Activated gamma-delta T cell treated with Interleukin-2 at 50 U/mL for 16 hours (primary cell): ENCODE data around the gene FANCI.
A peak's percentile ranks its signal among the peaks of the same experiment; 100 is the strongest.

Experiments
- DNase-seq: peaks from one replicate; pipeline ENCODE4 v3.0.0-alpha.2; 2020

FANCI gene

DNA sequence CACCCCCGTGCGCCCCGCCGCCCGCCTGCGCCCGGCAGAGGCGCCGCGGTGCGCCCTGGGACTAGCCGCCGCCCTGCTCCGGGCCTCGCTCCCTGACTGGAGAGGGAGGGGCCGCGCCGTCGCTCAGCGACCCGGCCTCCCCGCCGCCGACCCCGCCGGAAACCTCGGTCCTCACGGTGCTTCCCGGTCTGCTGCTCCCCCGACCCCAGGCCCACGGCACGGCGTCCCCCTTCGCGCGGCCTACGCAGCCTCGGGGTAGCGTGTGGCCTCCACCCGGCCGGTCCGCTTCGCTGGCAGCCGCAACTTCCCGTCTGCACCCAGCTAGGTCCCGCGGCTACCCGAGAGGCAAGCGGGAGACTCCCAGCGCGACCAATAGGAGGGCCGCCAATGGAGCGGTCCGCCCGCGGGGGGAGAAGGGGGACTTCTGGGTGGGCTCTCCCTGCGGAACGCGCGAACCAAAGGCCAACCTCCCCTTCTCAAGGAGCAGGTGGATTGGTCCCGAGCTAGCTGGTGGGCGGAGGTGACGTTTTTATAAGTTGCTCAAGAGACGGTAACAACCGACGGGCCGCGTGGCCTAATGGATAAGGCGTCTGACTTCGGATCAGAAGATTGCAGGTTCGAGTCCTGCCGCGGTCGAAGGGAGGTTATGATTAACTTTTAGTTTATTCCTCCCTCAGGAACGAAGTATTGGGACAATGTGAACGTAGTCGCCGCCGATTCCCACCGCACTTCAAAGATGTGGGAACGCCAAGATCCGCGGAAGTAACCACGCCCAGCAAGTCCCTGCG is 90.9 kb downstream of the FANCI start, which contains the start of gene POLG:
Gene POLG, minus strand, starts transcription at position 315 of the 788 bp plus-strand sequence. CDS start 1,070 bp downstream, outside the sequence.
- peak; percentile 99 for DNase-seq

DNA sequence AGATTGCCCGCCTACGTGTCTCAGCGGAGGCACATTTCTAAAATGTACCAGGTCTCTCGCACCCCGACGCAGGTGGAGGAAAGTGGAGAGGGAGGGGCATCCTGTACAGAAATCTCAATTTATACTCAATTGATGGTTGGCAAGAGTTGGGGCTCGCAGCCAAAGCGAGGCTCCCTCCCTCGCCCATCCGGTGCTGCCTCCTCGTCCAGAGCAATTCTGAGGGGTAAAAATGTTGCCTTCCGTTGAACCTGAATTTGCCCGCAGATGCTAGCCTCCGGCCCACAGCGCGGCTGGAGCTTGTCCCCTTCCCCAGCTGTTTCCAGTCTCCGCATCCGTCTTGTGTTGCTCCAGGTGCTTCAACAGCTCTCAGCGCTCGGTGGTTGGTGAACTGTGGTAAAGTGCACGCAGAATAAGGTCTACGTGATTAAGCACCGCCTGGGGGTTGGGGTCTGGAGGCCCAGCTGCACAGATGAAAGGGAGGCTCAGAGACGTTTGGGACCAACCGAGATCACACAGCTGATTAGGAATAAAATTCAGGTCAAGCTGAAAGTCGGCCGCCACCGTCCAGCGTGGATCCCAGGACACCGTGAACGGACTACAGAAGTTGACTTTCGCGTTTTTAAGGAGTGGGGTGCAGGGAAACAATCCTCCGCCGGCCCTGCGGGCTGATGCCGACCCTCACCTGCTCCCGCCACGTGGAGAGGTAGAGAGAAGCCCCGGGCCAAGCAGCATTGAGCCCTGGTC is 91.7 kb downstream of the FANCI start:
- DNase-seq, result no peak

DNA sequence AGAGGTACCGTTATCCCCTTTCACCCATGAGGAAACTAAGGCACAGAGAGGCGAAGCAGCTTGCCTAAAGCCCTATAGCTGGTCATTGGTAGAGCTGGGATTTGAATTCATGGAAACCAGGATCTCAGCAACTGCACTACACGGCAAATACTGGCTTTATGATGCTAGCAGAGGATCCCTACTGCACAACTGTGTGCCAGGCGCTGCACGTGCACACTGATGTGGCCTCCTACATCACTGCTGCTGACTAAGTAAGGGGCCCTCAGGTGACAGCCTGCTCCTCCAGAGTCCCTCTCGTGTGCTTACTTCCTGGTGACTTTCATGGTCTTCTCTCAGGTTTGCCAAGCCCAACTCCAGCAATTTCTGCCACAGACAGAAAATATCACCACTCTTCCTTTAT is 94.3 kb downstream of the FANCI start:
- DNase-seq, result no peak

DNA sequence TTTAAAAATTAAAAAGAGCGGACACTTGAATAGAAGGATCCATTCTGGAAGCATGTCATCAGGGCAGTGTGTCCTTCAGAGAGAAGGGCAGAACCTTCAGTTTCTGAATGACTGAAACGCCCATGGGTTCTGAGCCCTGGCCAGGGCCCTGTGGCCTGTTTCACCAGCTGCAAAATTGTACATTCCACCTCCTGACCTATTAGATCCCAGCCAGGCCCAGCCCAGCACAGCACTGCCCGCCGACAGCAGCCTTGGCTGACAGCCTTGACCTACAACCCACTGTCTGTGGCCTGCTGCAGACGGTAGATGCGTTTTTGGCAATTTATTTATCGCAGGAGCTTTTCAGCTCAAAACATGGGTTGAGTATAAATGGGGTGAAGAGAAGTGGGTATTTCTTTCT is 96.8 kb downstream of the FANCI start:
- DNase-seq, result no peak

GRCh38 chr15:89341316-89342005 is 97.7 kb downstream of the FANCI start:
- no peak for DNase-seq

- no peak for DNase-seq
These were observed 99.1 kb downstream of the FANCI start for GRCh38 chr15:89342840-89343239.

- DNase-seq, result no peak
These were observed 101.5 kb downstream of the FANCI start for GRCh38 chr15:89345248-89345647.

GRCh38 chr15:89346516-89347231 is 102.9 kb downstream of the FANCI start:
- DNase-seq, result no peak

GRCh38 chr15:89349206-89349558 is 105.4 kb downstream of the FANCI start:
- no peak for DNase-seq

- no peak for DNase-seq
These were observed 108.7 kb downstream of the FANCI start for GRCh38 chr15:89352476-89352875.

DNA sequence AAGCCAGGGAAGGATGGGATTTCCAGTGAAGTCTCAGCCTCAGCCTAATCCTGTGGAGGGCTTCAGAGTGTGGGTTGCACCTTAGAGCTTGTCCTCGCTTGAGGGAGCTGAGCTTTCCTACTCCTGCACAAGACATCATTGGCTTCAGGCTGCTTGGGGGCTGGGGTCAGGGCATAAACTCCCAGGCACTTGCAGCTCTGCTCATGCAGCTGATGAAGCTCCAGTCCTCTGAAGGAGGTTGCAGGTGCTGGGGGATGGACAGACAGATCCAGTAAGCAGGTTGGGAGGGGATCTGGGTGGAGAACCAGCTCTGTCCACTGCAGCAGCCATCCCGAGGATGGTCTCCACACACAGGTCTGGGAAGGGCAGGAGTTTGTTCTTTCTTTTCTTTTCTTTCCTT is 110.2 kb downstream of the FANCI start:
- no peak for DNase-seq

DNA sequence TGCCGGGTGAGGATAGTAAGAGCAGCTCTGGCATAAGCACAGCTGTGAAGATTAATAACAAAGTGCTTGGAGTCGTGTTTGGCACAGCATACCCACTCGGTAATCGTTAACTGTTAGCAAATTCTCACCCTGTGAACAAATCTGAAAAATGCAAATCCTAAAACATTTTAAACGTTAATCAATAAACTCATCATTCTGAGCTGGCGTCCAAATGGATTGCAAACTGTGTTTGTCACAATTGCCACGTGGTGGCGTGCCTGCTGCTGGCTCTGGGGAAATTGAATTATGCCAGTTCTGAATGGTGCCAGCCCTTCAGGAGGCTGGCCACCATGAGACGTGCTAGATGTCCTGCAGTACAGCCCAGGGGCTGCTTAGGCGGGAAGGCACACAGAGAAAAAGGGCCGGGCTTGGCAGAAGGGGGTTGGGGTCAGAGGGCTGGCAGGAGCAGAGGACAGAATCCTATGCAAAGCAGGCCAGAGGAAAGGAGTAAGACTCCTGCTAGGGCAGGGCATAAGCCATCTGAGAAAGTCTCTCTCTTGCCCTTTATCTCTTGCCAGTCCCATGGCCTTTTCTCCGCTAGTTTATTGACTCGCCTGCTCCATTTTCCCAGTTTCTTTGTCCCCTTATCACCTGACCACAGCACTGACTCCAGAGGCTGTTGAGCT is 113.0 kb downstream of the FANCI start:
- DNase-seq, result no peak

DNA sequence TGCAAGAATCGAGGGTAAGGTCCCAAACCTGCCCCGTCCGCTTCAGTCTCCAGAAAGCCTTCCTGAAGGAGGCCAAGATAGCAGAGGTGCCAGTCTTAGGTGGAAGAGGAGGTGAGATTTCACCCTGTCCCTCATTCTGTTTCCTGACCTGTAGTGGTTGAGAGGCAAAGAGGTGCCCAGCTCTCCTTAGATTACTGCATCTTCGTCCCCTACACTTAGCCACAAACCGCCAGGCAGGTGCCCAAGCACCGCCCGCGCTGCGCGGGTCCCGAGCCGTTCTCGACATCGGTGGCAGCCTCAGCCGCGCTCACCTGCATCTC is 114.6 kb downstream of the FANCI start:
- DNase-seq, result no peak

- peak; percentile 78 for DNase-seq
These were observed 115.1 kb downstream of the FANCI start for GRCh38 chr15:89358755-89359439.

DNA sequence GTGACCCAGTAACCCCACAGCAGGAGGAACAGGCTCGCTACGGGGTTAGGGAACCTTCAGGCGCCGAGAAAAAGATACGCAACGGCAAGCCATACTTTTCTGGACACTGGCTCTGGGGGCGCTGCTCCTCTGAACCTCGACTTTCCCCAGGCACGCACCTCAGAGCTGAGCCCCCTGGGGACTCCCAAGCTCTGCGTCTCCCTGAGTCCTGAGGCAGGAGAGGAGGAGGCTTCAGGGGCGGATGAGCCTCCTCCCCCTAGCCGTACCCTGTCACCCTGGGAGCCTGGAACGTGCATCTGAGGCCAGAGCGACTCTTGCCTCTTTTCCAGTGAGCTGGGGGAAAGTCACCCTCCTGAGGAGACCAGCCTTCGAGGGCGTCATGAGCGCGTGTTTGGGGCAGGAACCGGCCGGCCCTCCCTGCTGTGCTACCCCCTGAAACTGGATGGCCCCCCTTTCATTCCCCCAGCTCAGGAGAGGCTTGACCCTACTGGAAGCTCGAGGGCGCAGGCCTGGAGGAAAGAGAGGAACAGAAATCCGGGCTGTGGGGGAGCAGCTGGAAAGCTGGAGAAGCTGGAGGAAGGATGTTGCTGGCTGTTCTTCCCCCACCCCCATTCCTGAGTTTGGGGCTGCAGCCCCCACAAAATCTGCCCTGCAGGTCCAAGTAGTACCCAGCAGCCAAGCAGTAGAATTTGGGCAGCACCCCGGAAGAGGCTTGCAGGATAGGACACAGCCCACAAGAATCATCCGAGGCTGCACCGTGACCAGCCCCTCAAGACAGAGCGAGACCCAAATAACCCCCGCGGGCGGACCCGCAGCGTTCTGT is 115.9 kb downstream of the FANCI start:
- no peak for DNase-seq

GRCh38 chr15:89360294-89360971 is 116.7 kb downstream of the FANCI start:
- no peak for DNase-seq

DNA sequence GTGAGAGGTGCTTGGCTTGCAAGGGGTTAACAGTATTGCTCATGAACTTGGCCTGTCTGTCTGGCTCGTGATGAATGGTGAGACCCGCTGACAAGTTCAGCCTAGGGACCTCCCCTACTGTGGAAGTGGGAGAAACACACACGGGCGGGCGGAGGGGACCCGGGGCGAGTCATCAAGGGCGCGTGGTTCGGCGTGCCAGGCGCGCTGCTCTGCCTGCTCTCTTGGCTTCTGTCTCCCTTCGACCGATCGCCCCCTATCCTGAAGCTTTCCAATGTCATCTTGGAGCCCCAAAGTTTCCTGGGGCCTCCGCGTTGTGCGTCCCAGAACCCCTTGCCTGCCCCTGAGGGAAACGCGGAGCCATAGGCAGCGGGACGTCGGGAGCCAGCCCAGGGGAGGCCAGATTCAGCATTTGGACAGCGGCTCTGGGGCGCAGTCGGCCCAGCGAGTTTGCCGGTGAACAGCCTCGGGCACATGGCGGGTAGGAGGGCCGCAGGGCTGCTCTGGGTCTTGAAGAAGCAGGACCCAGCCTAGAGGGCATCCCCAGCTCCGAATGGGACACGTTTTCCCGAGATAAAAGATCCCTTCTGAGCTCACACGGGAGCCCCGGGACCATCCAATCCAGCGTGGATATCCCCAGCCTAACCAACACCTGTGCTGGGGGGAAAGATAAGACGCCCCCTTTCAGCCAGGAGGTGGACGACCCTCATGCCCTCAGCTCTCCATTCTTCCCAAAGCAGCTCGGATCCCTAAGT is 117.8 kb downstream of the FANCI start:
- peak; percentile 60 for DNase-seq

GRCh38 chr15:89362203-89363101 is 118.7 kb downstream of the FANCI start:
- DNase-seq, result no peak

- no peak for DNase-seq
These were observed 119.4 kb downstream of the FANCI start for GRCh38 chr15:89363133-89363532.
